ENCODE data around the gene MTHFSD.

The MTHFSD gene

DNA sequence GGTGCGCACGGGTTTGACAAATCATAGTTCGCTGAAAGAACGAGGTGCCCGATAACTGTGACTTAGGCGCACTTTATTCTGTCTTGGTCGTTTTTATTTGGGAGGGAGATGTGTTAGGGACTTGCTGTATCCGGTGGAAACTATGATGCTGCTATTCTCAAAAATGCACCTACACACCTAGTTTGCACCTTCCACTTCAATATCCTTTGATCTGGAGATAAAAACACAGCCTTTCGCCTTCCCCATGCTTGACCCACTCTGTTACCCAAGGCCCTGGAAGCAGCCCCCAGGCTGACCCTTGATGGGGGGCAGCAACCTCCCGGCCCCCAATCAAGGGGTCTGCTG is 59.7 kb downstream of the MTHFSD start:
- no peak for DNase-seq (ENCODE audit: extremely low read depth, low read depth)
- TF ChIP-seq CTCF (IDR thresholded peaks at IDR 0.05; ENCODE audit: low read depth, low read length) = no peak

DNA sequence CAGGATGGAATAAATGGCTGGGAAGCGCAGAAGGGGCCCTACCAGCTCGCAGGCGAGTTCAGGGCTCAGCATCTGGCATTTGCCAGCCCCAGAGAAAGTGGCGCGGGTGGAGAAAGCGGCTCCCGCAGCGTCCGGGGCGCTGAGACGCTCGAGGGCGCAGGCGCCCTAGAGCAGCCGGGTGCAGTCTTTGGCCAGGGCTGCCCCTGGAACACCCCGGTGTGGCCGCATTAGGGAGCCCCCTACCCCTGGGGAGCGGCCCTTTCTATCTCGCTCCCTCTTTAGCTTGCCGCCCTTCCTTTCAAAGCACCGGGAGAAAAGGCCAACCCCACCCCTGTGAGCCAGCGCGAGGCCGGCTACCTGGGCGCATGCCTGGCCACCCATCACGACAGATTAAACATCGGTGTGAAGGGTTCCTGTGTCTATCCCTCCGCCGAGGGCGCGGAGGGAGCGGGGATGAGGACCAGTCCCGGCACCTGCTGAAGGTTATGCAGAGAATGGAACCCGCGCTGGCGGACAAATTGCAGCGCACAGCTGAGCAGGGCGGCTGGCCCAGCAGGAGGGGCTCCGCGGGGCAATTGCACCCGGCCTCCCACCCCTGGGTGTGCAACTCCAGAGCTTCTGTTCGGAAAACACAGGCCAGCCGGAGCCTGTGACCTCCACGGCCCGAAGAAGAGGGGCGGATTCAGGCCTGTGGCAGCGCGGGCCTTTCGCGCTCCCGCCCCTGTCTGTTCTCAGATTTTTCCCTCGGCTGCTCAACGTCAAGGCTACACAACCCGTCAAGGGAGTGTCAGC is 60.3 kb downstream of the MTHFSD start:
- no peak for DNase-seq (ENCODE audit: extremely low read depth, low read depth)
- no peak for TF ChIP-seq CTCF (IDR thresholded peaks at IDR 0.05; ENCODE audit: low read depth, low read length)

GRCh38 chr16:86494039-86494564 is 60.9 kb downstream of the MTHFSD start:
- DNase-seq (ENCODE audit: extremely low read depth, low read depth) = no peak
- no peak for TF ChIP-seq CTCF (IDR thresholded peaks at IDR 0.05; ENCODE audit: low read depth, low read length)

- TF ChIP-seq CTCF (IDR thresholded peaks at IDR 0.05; ENCODE audit: low read depth, low read length) = no peak
- no peak for DNase-seq (ENCODE audit: extremely low read depth, low read depth)
These were observed 61.9 kb downstream of the MTHFSD start for GRCh38 chr16:86492961-86493629.

DNA sequence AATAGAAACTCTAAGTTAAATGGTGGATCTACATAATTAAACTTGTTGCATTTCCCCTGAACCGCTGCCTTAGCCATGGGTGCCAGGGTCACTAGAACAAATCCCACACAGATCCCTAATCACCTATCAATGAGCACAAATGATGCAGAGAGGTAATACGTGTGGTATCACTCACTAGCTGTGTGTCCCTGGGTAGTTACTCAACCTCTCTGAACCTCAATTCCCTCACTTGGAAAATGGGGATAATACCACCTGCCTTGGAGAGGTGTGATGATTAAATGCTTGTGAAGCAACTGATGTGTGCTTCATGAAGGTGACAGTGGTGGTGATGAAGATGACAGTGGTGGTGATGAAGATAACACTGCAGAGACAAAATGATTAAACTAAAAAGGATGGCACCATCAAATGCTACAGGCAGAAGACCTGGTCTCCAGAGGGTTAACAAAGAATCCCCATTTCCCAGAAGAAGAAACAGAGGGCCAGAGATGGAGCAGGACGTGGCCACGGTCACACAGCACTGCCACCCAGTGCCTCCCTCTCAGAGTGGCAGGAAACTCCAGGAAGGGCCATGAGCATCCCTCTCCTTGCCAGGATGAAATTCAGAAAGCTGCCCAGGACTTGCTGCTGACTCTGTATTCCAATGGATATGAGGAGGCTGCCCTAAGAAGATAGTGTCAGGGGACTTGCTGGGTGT is 62.6 kb downstream of the MTHFSD start:
- no peak for DNase-seq (ENCODE audit: extremely low read depth, low read depth)
- no peak; the same call in 1 of the 2 replicates for TF ChIP-seq CTCF (IDR thresholded peaks at IDR 0.05; ENCODE audit: low read depth, low read length)

DNA sequence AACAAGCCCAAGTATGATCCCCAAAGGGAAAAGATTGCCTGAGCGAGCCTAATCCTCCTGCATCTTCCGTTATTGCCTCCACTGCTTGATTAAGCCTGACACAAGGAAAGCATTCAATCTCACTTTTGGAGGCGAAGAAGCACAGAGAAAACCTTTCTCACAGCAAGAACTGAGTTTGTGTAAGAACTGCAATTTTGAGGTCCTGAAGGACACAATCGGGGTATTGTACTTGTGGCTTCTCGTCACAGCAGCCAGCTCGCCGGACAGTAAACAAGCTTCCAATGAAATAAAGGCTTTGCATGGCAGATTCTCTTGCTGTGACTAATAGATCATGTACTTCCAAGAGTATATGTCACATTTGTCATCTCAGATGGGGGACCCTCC is 63.4 kb downstream of the MTHFSD start:
- DNase-seq (ENCODE audit: extremely low read depth, low read depth) = no peak
- no peak for TF ChIP-seq CTCF (IDR thresholded peaks at IDR 0.05; ENCODE audit: low read depth, low read length)
